Activated effector memory CD4-positive, alpha-beta T cell treated with Interleukin-2 at 50 U/mL for 16 hours (primary cell): Measurements from ENCODE around the gene COL2A1.

Experiments used
- DNase-seq: peaks from one replicate; pipeline ENCODE4 v3.0.0-alpha.2; 2020

COL2A1 gene

DNA sequence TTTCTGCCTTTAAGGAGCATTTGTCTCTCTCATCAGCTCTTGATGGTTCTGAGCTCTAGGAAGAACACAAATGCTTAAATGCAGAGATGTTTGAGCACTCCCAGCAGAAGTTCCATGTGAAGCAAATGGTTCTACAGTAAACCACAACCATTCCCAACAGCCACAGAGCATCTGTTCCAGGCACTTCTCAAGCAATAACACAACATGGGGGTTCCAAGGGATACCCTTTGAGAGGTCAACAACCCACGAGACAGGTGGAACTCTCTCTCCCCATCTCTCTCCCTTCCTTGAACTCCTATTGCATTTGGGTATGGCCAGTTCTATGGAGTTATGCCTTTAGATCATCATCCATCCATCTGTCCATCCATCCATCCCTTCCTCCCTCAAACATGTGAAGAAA is 5.2 kb upstream of the COL2A1 start:
- DNase-seq, result no peak

DNA sequence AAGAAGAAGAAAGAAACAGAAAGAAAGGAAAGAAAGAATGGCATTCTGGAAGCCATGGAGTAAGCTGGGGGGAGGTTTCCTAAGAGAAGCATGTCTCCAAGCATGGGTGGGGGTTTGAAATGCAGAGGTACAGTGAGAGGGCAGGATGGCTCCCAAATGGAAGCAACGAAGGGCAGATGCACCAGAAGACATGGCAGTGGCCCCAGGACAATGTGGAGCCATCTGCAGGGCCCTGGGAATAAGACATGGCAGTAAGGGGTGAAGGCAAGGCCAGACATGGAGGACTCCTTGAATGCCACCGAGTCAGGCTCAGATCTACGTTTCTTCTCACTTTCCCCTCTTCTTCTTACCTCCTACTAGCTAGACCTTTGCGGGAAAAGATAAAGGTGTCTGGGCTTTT is 4.7 kb upstream of the COL2A1 start:
- no peak for DNase-seq

DNA sequence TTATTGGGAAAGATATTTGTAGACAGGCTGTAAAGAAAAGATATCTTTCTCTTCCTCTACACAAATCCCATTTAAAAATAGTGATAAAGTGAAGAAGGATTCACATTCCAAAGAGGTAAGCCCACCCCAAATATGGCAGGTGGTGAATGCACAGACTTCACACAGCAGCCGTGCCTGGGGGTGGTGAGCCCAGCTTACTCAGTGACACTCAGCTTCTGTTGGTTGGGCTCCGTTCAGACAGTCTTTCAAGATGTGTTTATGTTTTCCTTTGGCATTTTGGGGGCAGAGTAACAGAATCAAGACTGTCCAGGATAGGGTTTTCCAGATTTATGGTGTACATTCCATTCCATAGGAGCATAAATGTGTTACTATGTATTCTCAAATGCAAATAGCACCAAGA is 4.1 kb upstream of the COL2A1 start:
- no peak for DNase-seq

DNA sequence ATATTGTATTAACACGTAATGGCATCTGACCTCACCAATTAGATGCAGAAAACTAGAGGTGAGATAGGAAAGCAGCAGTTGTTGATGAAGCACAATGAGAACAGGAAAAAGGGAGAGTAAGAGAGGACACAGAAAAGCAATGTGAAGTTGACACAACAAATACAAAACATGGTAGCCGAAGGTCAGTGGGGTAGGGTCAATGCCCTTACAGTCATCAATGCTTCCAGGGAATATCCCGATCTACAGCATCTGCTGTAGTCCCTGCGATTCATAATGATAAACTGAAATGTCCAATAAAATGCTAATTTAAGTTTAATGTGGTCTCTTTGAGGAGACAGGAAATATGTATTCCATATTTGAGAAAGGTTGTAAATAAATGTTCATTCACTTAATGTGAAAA is 2.9 kb upstream of the COL2A1 start:
- no peak for DNase-seq

DNA sequence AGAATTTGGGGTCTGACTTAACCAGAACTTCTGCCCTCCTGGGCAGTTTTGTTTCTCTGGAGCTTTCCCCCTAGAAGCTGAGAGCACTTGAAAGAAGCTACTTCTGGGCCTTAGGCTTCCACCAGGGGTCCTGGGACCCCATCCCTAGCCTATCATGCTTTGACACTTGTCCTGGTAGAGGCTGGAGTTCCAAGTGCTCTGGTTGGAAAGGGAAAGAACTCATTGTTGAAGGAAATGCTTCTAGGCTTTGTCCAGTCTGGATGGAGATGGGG is 1.4 kb upstream of the COL2A1 start:
- DNase-seq, result no peak

DNA sequence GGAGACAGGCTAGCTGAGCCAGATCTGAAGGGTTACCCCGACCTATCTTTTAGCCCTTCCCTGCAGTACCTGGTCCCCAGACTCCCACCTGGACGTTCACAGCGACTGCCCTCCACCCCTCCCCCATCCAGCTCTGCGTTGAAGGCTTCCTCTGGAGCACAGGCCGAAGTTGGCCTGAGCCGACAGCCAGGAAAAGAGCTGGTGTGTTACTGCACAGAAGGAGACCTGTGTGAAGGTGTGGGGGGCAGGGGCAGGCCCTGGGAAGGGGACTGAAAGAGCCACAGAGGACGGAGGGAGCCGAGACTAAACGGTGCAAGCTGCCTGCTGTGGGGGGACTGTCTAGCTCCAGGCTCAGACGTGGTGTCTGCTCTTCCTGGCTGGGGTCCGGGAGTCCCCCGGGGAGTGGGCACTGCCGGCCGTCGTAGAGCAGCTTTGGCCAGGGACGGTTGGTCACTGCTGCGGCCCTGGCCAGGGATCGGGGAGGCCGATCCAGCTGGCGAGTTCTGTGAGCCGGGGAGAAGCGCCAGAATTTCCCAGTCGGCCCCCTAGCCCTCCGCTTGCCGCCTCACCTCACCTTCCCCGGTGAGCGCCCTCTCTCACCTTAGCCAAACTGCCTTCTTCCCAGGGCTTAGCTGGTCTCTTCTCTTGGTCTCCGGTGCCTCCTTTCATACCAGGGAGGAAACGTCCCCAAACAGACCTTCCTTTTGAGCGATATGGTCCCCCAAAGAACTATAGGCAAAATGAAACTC is 899 bp upstream of the COL2A1 start:
- no peak for DNase-seq

DNA sequence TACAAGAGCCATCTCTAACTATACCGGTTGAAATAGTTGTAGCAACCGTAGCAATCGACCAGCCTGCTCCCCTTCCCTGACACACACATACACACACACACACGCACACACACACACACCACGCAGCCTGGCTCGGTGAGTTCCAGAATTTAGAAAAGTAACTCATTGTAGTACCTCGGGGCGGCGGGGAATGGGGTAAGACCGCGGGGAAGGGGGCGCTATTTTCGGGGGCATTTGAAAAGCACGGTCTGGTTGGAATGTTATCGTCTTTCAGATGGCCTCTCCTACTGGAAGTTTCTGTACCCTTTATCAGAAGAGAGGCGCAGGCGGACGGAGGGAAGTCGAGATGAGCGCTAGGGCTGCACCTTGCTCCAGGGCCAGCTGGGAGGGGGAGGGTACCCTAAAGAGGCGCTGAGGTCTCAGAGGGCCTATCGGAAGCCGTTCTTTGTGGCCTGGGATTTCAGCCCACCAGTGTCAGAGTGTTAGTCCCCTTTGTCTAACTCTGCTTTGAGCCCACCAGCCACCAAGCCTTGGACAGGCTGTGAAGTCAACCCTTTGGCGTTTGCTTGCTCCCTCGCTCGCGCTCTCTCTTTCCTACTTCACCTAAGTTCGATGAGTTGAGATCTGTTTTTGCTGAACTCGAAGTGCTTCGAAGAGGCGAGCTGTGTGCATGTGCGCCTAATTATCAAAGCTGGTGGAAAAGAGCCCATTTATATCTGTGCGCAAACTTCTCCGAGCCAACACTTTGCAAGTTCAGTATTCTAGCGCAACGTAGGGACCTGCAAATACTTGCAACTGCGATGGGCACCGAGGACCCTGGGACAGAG is 837 bp downstream of the COL2A1 start:
- no peak for DNase-seq

DNA sequence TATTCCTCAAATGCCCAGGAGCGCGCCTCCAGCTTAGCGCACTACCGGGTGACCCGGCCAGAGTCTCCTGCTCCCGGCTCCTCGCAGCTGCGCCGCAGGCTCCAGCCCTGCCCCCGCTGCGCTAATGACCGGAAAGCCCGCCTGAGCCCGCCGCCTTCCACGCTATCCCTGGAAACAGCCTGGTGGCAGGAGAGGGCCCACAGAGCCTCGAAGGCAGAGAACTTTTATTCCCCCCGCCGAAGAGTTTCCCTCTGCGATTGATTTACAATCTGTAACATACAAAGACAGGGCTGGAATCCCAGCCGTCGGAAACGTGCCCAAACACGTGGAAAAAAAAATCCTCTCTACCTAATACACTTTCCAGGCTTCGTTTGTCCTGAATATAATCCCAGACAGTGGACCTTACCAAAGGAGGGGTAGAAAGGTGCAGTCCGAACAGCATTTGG is 1.5 kb downstream of the COL2A1 start:
- DNase-seq, result no peak

DNA sequence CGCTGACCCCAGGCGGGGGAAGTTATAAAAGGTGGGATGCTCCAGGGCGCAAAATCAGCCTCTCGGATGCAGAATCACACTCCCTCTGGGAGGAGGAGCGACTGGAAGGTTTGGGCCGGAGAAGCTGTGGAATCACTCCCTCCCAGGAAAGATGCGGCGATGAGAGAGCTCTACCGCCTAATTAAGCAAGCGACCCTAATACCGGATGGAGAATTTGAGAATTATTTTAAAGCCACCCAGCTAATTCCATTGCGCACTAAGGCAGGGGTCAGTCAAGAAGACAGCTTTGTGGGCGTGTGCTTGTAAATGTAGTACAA is 1.9 kb downstream of the COL2A1 start:
- no peak for DNase-seq

DNA sequence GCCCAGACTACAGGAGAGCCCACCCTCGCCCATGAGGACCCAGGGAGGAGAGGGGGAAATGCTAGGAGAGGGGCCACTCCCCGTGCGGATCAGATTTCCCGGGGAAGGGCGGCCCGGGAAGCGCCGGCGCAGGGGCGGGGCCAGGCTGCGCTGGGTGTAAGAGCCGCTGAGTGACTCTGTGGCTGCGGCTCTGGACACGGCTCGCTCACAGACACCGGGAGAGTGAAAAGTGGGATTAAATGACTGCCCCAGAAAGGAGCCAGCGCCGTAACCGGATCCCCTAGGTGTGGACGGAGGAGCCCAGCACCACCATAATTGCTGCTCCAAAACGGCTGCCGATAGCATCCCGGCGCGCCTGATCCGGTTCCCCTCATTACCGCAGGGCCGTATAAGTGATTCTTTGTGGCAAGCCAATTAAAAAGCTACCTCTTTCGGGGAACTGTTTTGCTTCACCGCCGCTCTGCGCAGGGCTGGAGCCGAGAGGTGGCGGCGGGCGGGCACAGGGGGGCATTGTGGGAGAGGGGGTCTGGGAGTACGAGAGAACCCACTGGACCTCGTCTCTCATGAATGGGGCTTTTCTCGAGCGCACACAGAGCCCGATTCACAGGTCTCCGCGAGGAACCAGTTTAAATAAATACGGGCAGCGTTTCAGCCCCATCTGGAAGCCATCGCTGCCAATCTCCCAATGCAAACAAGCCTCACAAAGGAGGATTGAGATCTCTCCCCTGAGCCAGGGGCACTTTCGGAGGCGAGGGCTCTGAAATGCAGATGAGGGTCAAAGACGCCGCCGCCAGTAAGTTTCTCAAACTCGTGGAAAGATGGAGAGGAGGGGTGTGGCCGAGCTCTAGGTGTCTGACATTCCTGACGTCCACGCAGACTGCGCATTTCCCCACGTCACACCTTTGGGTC is 2.5 kb downstream of the COL2A1 start:
- no peak for DNase-seq

DNA sequence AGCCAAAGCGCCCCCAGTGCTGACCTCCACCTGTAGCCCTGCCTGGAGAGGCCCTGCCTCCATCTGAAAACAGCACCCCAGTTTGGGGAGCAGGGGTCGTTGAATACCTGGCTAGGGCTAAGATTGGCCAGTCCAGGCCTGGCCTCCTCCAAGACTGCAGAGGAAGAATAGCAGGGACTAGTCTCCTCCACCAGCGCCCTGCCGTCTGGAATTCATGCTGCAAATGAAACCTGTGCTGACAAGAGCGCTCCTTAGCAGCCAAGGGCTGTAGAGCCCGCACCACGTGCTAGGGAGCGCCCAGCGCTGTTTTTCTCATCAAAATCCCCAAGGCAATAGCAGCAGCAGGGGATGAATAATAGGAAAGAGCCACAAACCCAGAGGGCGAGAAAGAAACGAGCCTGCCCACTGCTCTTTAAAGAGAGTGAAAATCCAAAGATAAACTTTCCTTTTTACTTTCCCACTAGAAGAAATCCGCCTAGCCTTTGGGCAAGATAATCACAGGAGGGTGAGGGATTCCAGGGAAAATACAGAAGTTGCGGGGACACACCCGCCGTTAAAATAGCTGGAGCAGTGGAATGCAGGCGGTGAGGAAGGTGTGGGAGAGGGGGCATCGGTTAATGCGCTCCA is 3.3 kb downstream of the COL2A1 start:
- no peak for DNase-seq

DNA sequence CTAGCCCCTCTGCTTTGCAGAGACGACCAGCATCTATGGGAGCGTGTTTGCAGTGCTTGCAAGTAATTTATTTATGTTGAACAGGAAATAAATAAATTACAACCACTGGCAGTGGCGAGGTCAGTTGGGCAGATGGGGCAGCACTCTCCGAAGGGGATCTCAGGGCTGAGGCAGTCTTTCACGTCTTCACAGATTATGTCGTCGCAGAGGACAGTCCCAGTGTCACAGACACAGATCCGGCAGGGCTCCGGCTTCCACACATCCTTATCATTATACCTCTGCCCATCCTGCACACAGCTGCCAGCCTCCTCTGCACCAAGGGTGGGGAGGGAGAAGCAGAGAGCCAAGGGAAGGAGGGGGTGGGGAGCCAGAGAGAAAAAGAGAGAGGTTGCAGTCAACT is 4.5 kb downstream of the COL2A1 start:
- no peak for DNase-seq

DNA sequence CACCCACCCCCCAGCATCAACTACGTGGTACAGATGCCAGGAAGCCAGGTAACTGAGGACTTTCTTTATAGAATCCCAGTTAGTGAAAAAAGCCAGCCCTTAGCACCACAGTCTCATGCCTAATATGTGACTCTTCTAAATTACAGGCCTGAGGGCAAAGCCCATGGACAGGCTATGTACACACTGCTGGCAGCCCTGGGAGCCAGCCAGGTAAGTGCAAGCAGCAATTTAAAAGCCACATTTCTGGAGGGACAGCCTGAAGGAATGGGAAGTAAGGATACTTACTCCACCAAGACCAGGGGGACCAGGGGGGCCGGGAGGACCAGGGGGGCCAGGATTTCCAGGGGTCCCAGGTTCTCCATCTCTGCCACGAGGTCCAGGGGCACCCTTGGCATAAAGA is 7.0 kb downstream of the COL2A1 start:
- no peak for DNase-seq

DNA sequence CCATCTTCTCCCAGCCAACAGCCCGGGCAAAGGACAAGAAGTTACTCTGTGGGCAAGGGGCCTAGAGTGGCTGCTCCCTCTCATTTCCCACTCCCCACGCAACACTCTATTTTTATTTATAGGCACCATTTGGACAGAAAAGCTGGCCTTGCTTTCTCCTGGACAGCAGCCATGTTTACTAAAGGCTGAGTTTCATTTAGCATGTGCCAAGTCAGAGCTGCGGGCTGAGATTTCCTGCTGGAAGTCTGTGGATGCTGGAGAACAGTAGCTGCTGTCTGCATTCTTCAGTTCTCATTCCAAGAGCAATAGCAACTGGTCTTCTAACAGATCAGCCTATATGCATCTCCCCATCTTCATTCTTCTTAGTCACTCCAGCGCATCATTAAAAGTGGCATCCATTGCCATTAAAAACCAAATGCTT is 8.3 kb downstream of the COL2A1 start:
- DNase-seq, result no peak

DNA sequence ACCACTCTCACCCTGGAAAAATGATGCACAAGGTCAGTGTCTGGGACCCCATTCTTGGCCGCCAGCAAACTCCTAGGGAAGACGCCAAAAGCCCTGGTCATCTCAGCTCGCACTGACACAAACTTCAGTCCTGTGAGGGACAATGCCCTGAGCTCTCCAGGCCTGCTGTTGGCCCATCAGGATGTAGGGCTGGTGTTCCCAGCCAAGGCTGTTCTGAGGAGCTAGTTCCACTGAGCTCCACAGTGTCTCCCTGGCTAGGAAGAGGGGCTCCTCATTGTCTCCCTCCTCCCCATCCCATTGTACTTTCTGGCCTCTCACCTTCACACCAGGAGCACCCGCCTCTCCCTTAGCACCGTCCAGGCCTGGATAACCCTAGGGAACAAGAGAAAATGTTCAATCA is 10.8 kb downstream of the COL2A1 start:
- no peak for DNase-seq

DNA sequence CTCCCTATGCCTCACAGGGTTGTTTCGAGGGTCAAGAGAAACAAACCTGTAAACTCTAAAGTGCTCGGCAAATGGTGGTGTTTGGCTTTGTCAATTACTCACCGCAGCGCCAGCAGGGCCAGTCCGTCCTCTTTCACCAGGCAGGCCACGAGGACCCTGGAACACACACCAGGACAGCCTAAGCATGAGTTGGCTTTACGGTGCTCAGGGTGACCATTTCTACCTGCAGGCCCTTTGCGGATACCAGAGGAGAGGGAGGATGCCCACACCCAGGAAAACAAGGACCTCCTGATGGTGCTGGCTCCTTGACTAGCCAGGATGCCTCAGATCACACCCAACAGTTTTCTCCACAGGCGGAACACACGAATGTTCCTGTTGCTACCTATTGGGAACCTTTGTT is 11.5 kb downstream of the COL2A1 start:
- no peak for DNase-seq

DNA sequence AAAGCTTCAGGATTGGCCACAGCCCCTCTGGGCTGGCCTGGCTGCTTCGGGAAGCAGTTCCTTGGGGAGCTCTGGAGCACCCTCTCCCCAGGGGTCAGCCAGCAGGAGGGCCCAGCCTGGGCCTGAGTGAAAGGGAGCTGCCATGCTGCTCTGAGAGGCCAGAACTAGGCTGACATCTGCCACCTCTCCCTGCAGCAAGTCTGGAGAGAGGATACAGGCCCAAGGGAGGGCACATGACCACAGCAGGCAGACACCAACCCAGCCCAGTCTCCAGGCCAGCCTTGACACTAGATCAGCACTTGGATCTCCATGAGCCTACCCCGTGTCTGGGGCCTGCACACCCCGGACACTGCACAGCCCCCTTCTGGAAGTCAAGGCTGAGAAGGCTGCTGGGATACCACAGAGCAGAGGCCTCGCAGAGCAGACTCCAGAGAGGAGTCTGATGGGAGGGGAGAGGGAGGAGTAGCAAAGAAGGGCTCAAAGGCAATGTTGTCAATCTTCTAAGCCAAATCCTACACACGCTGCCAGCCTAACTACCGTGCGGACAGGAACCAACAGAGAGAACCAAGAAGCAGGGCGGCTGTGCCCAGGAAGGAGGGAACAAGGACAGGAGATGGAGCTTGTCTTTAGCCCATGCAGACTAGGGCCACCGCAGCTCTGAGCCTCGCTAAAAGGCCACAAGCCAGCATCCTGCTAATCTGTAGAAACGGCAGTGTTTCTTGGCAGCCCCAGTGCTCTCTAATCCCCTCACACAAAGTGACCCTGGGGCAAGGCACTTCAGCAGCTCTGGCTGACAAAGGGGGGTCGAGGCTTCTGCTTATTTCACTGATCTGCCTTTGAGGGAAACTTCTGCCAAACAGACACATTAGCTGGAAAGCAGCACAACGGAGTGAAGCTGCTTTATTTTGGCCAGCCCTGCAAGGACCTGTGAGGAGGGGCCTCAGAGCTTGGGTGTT is 12.9 kb downstream of the COL2A1 start:
- DNase-seq, result no peak

DNA sequence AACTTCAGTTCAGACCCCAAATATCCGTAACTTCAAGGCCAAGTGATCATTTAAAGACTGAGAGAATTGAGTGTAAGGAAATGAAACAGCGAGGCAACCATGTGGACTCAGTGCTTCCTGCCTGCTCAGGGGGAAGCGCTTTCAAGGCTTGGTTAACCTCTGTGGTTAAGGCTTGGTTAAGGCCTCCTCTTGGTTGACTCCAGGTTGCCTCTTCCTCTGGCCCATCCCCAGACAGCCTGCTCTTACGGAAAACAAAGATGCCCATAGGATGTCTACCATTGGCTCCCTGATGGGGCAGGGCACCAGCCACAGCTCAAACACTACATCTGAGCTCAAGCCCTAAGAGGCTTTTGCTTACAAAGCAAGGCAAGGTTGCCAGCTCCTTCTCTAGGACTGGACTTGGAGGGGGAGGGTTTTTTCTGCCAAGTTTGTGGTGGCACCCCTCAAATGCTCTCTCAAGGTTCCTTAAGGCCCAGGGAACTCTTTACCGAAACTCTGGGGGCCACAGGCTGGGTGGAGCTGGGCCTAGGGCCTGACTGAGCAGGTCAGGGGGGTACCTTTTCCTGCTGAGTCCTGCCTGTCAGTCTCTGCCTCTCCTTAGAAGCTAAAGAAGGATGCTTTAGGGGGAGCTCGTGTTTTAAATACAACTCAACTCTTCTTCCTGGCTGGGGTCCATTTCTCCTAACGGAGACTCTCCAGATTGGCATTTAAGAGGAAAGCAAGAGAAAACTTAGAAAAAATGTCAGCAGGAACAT is 13.7 kb downstream of the COL2A1 start:
- peak; percentile 24 for DNase-seq

DNA sequence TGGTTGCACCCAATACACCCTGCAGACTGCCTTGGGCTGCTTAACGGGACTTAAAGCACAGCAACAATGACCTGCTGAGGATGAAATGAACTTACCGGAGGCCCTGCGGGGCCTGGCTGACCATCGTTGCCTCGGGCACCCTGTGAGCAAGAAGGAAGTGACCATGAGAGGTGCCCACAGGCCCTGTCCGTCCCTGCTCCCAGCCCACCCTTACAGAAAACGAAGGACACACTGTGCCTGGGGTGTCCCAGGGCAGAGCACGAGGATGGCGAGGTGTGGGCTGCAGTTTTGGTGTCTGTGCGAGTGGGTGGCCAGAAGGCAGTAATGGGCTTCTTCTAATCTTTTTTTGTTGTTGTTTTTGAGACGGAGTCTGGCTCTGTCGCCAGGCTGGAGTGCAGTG is 14.6 kb downstream of the COL2A1 start:
- no peak for DNase-seq

DNA sequence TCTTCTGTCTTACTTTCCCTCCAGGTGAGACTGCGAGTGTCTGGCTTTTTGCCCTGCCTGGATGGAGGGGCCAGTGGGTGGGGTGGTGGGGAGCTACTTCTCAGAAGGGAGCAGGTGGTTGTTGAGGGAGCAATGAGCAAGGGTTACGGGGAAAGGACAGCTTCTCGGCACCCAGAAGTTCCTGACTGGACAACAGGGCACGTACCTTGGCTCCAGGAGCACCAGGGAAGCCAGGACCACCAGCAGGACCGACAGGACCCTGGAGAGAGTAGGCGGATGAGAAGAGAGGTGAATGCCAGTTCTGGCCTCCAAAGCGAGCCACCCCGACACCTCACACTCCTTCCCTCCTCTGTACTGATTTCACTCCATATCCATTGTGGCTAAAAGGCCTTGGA is 15.3 kb downstream of the COL2A1 start:
- DNase-seq, result no peak
